ENCODE data around the gene CAB39. TPM values are rescaled to one million over a fixed set of nuclear protein-coding genes. Genes with fewer than 3 reads are reported as not detected.
A peak's percentile ranks its signal among the peaks of the same experiment; 100 is the strongest.

The CAB39 gene
- total RNA-seq, 1 experiment from 2014 or later, result 28.6 TPM

DNA sequence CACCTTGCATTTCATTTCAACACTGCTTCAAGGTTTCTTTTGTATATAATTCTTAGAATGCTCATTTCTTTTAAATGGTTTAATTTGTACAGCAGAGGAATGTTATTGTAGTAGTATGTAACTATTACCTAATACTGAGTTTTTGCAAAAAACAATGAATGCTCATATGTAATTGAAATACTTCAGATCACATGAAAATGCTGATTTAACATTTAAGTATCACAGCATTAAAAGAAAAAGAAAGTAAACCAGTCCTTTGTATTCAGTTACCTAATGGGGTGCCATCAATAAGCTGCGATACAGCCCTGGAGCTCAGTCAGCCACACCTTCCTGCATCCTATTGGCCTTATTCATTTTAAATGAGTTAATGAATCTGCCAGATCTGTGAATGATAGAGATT is 106.8 kb downstream of the CAB39 start:
- DNase-seq (ENCODE audit: low spot score), result no peak

DNA sequence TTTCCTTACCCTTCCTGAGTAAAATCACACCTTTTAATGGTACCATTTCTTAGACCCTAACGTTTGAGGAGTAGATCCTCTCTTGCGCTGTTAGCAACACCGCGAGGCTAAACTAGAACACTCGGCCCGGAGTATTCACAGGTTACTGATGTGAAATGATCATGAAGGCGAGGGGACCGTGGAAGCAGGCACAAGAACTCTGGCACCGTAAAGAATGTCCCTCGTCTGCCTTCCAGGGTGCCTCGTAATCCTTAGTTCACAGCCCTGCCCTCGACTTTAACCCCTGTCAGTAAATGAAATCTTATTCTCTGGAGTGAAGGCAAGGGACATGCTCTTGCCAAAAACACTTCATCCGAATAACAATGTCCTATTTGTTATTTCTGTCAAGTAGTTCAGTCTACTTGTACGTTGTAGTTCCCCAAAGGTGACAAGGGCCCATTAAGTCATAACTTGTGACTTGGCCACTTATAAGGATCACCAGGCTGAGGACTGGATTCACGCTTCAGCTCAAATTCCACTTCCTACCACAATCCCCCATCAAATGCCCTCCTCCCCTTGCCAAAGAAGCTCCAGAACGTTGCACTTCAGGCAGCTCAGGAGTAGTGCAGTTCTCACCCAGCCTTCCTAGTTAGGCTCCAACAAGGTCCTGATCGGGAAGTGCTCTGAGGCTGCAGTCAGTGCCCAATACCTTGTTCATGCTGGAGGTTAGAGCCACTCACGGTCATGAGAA is 108.8 kb downstream of the CAB39 start:
- no peak for DNase-seq (ENCODE audit: low spot score)

DNA sequence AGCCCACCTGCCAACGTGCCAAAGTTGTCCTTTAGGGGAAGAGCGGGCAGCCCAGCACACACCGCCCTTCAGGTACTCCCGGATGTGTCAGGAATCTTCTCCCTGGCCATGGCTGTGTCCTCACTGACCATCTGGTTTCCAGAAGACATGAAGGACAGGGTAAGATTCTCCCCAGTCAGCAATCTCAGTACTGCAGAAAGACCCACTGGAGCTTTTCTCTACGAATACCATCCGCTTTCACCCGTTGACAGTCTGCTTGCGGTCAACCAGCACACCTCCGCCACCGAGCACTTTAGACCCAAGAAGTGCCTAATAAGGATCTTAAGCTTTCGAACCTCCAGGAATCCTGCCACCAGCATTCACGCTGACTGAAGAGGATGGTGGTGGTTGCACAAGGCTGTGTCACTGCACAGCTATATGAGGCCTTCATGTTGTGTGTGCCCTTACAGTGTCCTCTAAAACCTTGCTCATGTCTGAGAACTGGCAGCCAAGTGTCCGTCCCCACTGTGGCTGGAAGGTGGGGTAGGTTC is 109.4 kb downstream of the CAB39 start:
- DNase-seq (ENCODE audit: low spot score), result no peak

GRCh38 chr2:230823264-230823964 is 110.8 kb downstream of the CAB39 start:
- DNase-seq (ENCODE audit: low spot score), result peak; percentile 9

- peak; percentile 81 for DNase-seq (ENCODE audit: low spot score)
Observed at GRCh38 chr2:230824406-230824978, 111.8 kb downstream of the CAB39 start.

GRCh38 chr2:230825354-230825753 is 112.7 kb downstream of the CAB39 start:
- DNase-seq (ENCODE audit: low spot score), result no peak

DNA sequence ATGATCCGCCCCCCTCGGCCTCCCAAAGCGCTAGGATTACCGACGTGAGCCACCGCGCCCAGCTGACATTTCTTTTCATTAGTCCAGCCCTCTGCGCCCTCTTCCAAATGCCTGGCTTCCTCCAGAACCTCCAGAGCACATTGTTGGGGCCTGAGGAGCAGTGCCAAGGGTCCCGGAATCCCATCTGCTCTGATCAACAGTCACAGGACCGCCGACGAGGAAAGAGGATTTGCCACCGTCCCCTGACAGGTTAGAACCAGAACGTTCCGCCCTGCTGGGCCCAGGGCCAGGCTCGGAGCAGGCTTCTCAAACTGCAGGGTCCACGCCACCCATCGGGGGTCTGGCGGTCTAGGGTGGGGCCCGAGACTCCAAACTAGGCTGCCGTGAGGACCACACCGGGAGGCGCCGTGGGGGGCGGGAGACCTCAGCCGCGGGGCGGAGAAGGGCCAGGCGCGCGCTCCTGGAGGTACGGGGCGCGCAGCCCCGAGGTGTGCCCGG is 115.2 kb downstream of the CAB39 start:
- DNase-seq (ENCODE audit: low spot score), result no peak

DNA sequence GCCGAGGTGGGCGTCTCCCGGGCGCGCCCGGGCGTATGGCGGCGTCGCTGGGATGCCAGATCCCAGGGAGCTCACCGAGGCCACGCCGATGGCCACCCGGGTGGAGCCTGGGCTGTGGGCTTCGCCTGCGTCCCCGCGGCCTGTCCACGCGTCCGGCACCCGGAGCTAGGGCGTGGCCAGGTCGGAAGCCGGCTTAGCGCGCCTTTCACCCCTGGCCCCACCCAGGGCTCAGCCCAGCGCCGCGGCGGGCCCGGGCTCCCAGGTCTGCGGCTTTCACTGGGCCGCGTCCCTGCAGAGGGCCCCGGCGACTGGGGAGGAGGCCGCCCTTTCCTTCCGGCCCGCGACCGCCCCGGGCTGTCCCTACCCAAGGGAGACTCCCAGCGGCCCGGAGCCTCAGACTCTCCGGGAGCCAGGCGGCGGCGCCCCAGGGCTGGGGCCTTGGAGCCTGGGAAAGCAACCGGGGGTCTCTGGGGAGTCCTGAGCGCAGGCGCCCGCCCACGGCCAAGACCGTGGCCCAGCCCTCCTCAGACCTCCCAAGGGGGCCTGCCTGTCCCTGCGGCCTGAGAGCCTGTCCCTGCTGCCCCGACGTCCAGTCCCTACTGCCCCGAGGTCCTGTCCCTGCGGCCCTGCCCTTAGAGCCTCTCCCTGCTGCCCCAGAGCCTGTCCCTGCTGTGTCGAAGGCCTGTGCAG is 115.8 kb downstream of the CAB39 start:
- DNase-seq (ENCODE audit: low spot score), result no peak

DNA sequence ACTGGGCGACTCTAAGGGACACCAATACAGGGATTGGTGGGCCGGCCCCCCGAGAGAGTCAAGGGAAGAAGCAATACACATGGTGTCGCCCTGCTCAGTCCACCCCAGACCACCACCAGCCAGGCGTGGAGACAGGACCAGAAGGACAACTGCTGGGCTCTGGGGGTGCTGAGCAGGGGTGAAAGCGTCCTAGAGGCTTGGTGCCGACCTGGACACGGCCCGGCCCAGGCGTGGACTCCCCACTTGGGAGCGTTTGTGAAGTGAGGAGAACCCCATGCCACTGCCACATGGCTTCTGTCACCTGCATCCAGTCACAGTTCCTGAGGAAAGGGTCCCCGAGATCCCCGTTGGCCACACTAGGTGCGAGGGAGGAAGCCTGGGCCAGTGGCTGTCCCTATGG is 116.7 kb downstream of the CAB39 start:
- no peak for DNase-seq (ENCODE audit: low spot score)

DNA sequence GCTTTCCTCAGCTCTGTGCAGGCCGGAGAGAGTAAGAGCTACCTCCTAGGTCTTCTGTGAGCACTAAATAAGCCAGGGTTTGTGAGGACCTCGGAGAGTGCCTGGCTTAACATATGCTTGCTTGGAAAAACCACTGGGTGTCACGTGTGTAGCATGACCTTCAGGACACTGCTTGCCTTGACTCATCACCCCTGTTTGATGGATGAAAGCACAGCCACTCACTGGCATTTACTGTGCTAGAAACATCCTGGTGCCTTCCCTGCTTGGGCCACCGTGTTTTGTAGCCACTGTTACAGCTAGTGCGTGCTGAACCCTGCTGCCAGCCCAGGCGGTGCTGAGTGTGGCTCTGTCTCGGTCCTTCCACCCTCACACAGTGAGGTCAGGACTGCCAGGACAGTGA is 117.3 kb downstream of the CAB39 start:
- no peak for DNase-seq (ENCODE audit: low spot score)

- DNase-seq (ENCODE audit: low spot score), result no peak
Observed at GRCh38 chr2:230830428-230830827, 117.8 kb downstream of the CAB39 start.

GRCh38 chr2:230840301-230840700 is 127.7 kb downstream of the CAB39 start:
- DNase-seq (ENCODE audit: low spot score), result no peak

DNA sequence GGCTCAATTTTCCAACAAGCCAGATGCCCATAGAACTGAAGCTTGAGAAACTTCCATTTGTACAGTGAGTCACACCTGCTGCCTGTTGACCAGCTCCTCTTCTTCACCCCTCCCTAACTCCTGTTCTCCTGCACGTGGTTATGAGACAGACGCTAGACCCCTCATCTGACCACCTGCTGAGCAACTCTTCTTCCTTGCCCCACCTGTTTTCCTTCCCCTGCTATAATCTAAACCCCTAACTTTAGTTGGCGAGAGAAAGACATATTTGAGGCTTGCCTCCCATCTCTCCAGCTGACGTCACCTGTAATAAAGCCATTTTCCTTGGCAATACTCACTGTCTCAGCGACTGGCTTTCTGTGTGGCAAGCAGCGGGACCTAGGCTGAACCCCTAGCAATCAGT is 129.8 kb downstream of the CAB39 start:
- DNase-seq (ENCODE audit: low spot score), result no peak

DNA sequence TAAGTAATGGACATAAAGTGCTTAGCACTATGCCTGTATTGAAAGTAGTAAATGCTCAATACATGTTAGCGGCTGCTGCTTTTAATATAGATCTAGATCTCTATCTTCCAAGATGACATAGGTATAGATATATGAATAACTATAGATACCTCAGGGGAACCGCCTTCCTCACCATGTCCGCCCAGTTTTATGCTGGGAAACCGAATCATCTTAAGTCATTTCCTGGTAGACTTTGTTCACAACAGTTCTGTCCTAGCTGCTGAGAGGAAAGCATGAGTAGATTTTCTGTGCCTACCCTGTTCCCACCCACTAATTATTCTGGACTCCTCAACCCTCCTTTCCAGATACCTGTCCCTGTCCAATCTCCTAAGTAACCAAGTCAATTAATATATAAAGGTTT is 130.5 kb downstream of the CAB39 start:
- no peak for DNase-seq (ENCODE audit: low spot score)

- no peak for DNase-seq (ENCODE audit: low spot score)
Observed at GRCh38 chr2:230846360-230846759, 133.7 kb downstream of the CAB39 start.

- peak; percentile 80 for DNase-seq (ENCODE audit: low spot score)
Observed at GRCh38 chr2:230847883-230848388, 135.3 kb downstream of the CAB39 start.

- peak; percentile 57 for DNase-seq (ENCODE audit: low spot score)
Observed at GRCh38 chr2:230849633-230850357, 137.2 kb downstream of the CAB39 start.

DNA sequence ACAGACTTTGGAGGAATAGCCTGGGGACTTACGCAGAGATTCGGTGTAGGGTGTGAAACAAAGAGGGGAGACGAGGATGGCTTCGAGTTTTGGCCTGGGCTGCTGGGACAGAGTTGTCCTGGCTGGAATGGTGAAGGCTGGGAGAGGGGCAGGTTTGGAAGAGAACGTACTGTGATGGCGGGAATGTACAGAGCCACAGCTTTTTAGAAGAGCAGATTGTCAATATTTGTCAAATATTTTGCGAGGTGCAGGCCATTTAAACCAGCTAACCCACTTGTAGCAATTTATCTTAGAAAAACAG is 137.7 kb downstream of the CAB39 start:
- DNase-seq (ENCODE audit: low spot score), result no peak

- DNase-seq (ENCODE audit: low spot score), result no peak
Observed at GRCh38 chr2:230852113-230852512, 139.5 kb downstream of the CAB39 start.

DNA sequence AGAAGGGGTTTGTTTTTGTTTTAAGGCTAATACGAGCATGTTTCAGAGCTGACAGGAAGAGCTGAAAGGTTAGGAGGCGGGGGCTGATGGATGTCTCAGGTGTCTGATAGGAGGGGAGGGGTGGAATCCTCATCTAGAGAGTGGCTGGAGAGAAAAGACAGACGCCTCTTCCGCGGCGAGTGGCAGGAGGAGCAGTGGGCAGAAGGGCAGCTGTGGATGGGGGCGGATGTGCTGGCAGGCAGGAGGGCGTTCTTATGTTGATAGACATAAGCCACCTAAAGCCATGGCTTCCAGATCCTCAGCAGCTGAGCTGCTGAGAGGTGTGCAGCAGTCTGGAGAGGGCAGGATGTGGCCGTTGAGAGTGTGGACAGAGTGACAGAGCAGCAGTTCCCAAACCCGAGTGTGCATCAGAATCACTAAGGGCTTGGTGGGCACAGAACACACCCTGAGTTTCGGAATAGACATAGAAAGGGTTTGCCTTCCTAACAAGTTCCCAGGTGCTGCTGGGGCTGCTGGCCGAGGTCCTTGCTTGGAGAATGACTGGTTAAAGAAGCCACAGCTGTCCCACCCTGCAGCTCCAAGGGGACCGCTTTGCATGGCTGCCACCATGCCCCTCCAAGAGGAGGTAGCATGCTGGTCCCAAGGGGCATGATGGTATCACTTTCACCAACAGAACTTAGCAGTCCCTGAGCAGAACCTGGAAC is 149.1 kb downstream of the CAB39 start:
- DNase-seq (ENCODE audit: low spot score), result no peak

DNA sequence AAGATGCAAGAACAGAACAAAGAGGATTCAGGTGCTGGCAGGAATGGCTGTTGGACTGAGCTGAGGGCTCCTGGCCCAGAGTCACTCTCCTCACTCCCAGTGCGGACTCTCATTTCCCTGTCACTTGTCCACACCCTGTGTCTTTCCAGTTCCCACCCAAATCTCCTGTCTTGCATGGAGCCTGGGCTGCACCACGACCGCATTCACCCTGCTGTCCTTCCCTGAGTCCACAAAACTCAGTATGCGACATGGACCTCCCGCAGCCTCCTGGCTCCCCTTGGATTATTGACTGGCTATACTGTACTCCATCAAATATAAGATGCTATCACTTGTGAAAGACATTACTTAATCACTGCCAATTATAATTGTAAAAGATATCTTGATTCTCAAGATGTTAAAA is 149.7 kb downstream of the CAB39 start:
- DNase-seq (ENCODE audit: low spot score), result no peak

All from HT-29 (cell line).